Mesenteric fat pad (tissue), 1 donor: ENCODE results near the gene PPP1CB. TPM values are rescaled to one million over a fixed set of nuclear protein-coding genes. Genes with fewer than 3 reads are reported as not detected.

Experiments
- total RNA-seq: library from RNA; stranded (reverse); fragmentation: NEBNext Ultra II Directional; extraction: Animal tissue kit (Norgen Biotek cat#: 25700); gene quantifications from one replicate; pipeline ENCODE4 v1.2.1, GENCODE V29; 2021
- donor health status: DM: yes; HTN: yes; CAD: no.

The PPP1CB gene
- total RNA-seq, 1 donor from 2014 or later: 201 TPM

Other genes with a start within 250 kb of the PPP1CB start
- 2.0 TPM for gene SPDYA, start 59.0 kb downstream of the PPP1CB start, total RNA-seq
- 10.9 TPM for gene TRMT61B, start 118.5 kb downstream of the PPP1CB start, total RNA-seq
- 98.8 TPM for gene WDR43, start 142.8 kb downstream of the PPP1CB start, total RNA-seq
- 0.39 TPM for gene TOGARAM2, start 229.5 kb downstream of the PPP1CB start, total RNA-seq